ENCODE data around the gene CLTB.

DNA sequence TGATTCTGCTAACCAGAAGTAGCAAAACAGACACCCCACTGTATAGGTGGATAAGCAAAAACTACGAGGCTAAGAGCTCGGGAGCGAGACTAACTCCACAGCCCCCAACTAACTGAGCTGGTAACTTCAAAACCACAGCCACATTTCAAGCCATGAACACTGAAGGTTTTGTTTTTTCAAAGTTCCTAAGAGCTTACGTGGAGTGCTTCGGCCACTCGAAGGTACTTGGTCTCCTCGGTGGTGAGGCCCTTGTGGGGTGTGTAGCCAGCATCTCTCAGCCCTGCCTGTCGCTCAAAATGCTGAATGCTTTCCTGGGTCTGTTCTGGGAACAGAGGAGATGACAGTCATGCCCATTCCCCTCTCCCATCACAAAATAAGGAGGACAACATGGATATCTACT is 65.9 kb downstream of the CLTB start:
- TF ChIP-seq NFRKB (IDR thresholded peaks at IDR 0.05) (no peak), LEF1 (IDR thresholded peaks at IDR 0.05; ENCODE audit: borderline replicate concordance) (no peak), BHLHE40 (IDR thresholded peaks at IDR 0.05; ENCODE audit: borderline replicate concordance) (no peak), ARNT (IDR thresholded peaks at IDR 0.05) (no peak), L3MBTL2 (conservative IDR thresholded peaks at IDR 0.05) (no peak), SUZ12 (IDR thresholded peaks at IDR 0.05) (no peak)
